Activated CD4-positive, alpha-beta T cell treated with anti-CD3 and anti-CD28 coated beads for 48 hours (primary cell): ENCODE measurements around the gene TMEM219.

Experiments used
- DNase-seq: peaks from one replicate; pipeline ENCODE4 v3.0.0-alpha.2; 2020

Gene TMEM219

GRCh38 chr16:29983420-29984136 is 21.7 kb downstream of the TMEM219 start:
- DNase-seq: no peak

- no peak for DNase-seq
Measured at GRCh38 chr16:29984137-29984763, 22.4 kb downstream of the TMEM219 start.

DNA sequence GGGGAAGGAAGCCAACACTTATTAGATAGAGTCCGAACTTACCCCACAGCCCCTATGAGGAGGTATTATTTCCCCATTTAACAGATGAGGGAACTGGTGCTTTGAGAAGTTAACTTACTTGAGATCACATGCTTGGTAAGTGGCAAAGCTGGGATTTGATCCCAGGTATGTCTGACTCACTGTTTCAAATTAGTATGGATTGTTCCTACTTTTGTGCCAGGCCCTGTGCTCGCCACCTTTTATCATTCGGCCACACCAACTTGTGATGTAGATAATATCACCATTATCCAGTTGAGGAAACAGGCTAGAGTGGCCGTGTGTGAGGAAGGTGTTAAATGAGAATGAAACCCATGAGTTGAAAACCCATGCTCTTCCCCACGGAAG is 22.9 kb downstream of the TMEM219 start:
- DNase-seq: no peak

DNA sequence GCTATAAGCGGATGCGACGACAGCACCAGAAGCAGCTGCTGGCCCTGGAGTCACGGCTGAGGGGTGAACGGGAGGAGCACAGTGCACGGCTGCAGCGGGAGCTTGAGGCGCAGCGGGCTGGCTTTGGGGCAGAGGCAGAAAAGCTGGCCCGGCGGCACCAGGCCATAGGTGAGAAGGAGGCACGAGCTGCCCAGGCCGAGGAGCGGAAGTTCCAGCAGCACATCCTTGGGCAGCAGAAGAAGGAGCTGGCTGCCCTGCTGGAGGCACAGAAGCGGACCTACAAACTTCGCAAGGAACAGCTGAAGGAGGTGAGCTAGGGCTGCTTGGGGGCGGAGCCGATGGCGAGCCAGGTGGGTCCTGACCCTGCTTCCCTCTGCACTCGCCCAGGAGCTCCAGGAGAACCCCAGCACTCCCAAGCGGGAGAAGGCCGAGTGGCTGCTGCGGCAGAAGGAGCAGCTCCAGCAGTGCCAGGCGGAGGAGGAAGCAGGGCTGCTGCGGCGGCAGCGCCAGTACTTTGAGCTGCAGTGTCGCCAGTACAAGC is 23.5 kb downstream of the TMEM219 start:
- no peak for DNase-seq

GRCh38 chr16:29986231-29986630 is 24.4 kb downstream of the TMEM219 start:
- no peak for DNase-seq

DNA sequence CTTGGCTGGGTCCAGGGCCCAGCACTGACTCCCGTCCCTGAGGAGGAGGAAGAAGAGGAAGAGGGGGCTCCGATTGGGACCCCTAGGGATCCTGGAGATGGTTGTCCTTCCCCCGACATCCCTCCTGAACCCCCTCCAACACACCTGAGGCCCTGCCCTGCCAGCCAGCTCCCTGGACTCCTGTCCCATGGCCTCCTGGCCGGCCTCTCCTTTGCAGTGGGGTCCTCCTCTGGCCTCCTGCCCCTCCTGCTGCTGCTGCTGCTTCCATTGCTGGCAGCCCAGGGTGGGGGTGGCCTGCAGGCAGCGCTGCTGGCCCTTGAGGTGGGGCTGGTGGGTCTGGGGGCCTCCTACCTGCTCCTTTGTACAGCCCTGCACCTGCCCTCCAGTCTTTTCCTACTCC is 25.1 kb downstream of the TMEM219 start:
- no peak for DNase-seq

- no peak for DNase-seq
Measured at GRCh38 chr16:29987371-29988085, 25.6 kb downstream of the TMEM219 start.

- DNase-seq: no peak
Measured at GRCh38 chr16:29988346-29989075, 26.6 kb downstream of the TMEM219 start.

DNA sequence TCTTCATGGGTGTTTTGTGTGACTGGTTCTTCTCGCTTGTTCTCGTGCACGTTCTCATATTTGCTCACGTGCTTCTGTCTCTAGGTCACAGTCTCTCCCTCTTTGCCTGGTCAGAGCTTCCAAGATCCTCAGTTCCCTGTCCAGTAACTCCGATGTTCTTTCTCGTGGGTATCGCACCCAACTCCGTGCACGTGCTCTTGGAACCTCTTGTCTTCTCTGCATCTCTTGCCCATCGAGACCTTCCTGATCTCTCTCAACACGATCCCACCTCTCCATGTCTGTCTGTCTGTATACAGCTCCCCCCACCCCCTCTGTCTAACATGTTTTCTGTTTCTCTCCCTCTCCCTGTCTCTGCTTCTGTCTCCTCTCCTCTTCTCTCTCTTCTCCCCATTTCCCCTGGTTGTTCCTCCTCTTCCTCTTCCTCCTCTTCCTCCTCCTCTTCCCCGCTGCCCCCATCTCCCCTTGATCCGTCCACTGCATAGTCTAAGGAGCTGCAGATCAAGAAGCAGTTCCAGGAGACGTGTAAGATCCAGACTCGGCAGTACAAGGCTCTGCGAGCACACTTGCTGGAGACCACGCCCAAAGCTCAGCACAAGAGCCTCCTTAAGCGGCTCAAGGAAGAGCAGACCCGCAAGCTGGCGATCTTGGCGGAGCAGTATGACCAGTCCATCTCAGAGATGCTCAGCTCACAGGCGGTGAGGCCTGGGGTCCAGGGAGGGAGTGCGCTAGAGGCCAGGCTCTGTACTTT is 27.4 kb downstream of the TMEM219 start:
- no peak for DNase-seq

DNA sequence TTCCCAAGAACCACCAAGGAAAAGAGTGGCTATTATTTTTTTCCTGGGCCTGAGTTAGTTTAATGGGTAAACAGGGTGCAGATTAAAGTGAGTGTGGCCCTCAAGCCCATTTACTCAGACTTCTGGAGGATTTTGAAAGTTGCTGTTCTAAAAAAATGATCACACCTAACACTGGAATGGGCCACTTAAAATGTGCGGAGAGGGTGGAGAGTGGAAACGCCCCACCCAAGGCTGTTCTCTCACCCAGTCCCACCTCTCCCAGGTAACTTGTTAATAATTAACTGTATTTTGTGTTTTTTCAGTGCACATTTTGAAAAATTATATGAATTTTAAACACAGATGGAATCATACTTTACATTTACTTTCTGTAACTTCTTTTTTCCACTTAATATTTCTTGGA is 28.2 kb downstream of the TMEM219 start:
- no peak for DNase-seq

GRCh38 chr16:29990883-29991570 is 29.1 kb downstream of the TMEM219 start:
- no peak for DNase-seq

DNA sequence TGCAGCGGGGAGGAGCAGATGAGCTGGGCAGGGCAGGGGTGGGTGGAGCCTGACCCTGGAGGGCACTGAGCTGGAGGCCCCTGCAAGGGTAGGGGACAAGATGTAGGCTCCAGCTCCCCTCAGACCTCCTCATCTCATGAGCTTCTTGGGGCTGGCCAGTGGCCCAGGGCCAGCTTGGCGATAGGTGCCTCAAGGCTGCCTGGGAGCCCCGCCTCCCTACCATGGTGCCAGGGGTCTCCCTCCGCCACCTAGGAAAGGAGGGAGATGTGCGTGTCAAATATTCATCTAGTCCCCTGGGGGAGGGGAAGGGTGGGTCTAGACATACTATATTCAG is 29.7 kb downstream of the TMEM219 start:
- no peak for DNase-seq

DNA sequence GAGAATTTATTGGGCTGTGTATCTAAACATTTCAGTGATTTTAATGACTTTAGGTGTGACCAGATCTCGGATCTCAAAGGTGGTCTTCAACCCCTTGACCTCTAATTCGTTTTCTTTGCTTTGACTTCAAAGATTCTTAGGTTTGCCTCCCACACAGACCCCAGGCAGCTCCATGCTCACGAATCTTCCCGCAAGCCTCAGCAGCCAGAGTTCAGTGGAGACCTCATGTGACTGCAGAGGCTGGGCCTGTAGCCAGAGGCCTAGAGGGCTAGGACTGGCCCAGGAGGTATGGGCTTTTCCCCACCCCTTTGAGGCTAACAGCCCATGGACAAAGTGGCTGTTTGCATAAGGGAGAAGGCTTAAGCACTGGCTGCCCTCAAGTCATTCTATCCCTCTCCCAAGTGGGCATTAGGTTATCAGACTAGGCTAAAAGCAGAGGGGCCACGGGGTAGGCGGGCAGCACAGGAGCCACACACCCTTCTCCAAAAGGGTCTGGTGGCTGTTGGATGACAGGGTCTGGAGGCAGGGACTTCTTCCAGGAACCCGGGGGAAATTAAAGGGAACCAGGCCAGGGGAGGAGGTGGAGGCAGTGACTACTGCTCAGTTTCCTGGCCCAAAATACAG is 30.6 kb downstream of the TMEM219 start:
- no peak for DNase-seq

GRCh38 chr16:29993191-29993902 is 31.5 kb downstream of the TMEM219 start:
- no peak for DNase-seq

- no peak for DNase-seq
Measured at GRCh38 chr16:29993903-29994599, 32.2 kb downstream of the TMEM219 start.

- peak; percentile 85 for DNase-seq
Measured at GRCh38 chr16:29994600-29995323, 32.9 kb downstream of the TMEM219 start.

DNA sequence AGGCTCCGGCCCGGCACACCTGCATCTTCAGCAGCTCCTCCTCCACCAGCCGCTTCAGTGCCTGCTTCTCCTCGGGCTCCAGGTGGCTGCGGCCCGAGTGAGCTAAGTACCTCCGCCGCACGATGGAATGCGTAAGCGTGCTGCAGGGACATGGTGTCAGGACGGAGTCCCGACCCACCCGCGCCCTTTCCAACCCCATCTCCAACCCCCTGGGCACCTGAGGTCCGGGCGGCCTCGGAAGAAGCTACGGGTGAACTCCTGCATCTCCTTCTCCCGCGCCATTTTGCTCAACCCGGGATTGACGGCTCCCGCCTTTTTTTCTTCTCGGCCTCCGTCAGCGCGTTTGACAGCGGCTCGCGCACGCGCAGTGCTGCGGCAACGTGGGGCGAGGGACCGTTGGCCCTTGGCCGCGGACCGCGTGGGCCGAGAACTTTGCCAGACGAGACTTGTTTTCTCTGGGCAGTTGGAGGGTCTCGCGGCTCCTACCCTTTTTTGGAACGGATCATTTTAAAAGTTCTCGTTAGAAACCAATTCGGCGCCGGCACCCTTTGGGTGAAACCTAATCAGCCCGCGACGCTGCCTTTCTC is 33.5 kb downstream of the TMEM219 start, which contains the start of gene HIRIP3:
TSS of gene HIRIP3 (minus strand) at position 294 of the 587 bp plus-strand sequence. CDS start at position 282, 12 bp downstream.
- peak; percentile 92 for DNase-seq

DNA sequence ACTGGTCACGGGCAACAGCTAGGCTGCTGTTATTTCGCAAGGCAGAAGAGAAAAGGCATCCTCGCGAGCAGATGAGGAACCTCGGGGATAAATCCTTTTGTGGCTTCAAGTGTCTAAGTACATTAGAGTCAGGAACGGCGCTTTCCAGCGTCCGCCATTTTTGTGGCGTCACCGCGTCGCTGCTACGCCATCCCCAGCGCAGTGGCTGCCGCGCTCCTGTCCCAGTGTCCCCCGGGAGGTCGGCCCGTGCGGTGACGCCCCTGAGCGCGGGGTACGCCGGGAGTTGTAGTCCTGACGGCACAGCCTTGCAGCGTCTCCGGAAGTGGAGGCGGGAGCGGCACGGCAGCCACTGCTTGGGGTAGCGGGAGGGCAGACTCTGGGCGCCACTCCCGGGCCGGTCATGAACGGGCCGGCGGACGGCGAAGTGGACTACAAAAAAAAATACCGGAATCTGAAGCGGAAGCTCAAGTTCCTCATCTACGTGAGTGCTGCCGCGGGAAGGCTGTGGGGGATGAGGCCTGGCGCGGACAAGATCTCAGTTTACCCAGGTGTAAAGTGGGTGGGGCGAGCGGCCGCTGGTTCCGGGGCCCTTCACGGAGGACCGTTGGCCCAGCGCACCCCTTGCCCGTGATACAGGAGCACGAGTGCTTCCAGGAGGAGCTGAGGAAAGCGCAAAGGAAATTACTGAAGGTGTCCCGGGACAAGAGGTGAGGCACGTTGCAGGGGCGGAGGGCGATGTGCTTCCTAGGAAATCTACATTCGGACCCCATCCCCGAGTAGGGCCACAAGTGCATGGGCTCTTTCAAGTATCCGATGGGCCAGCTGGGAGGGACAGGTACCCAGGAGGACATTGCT is 34.3 kb downstream of the TMEM219 start, which contains the start of gene INO80E:
TSS of gene INO80E (plus strand) at position 331 of the 855 bp plus-strand sequence. CDS start at position 401, 70 bp downstream.
- DNase-seq: peak; percentile 100
